Measurements from ENCODE around the gene HTR3C.
"Not testable (repeated sequence)": the region's sequence is repeated elsewhere in the genome, so short reads cannot be mapped to it uniquely, and the experiment has no call there.

HTR3C gene, protein sequence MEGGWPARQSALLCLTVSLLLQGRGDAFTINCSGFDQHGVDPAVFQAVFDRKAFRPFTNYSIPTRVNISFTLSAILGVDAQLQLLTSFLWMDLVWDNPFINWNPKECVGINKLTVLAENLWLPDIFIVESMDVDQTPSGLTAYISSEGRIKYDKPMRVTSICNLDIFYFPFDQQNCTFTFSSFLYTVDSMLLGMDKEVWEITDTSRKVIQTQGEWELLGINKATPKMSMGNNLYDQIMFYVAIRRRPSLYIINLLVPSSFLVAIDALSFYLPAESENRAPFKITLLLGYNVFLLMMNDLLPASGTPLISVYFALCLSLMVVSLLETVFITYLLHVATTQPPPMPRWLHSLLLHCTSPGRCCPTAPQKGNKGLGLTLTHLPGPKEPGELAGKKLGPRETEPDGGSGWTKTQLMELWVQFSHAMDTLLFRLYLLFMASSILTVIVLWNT

GRCh38 chr3:184052767-184053166 lies at the start of gene HTR3C:
HTR3C (plus strand) TSS chr3:184053047; CDS start chr3:184053081, 34 bp downstream.
- H3K9me3 ChIP-seq (ENCODE audit: insufficient read depth, low read depth, low read length), result no peaks in the 10 kb centered on the region
- no peaks in the 10 kb centered on the region for H3K27me3 ChIP-seq (ENCODE audit: insufficient read depth, low read length)
- H3K36me3 ChIP-seq (ENCODE audit: insufficient read depth, low read depth, low read length), result no peaks in the 10 kb centered on the region
- no peaks in the 10 kb centered on the region for H3K4me1 ChIP-seq (ENCODE audit: insufficient read depth, low read length)
- no peak within 1 kb of the TSS for H3K27ac ChIP-seq (ENCODE audit: low read length)
- no peak within 1 kb of the TSS for H3K9ac ChIP-seq (ENCODE audit: low read depth, low read length)
- H3K4me3 ChIP-seq (ENCODE audit: low read length), result no peak within 1 kb of the TSS

GRCh38 chr3:184003187-184003967 lies 49.5 kb upstream of the HTR3C start:
- no peaks in the 10 kb centered on the region for H3K4me1 ChIP-seq (ENCODE audit: insufficient read depth, low read length)
- H3K4me3 ChIP-seq (ENCODE audit: low read length), result no peak overlapping the region
- H3K9me3 ChIP-seq (ENCODE audit: insufficient read depth, low read depth, low read length), result no peaks in the 10 kb centered on the region
- peaks cover 24% of the 10 kb centered on the region for H3K36me3 ChIP-seq (ENCODE audit: insufficient read depth, low read depth, low read length)
- no peak overlapping the region for H3K27ac ChIP-seq (ENCODE audit: low read length)
- no peaks in the 10 kb centered on the region for H3K27me3 ChIP-seq (ENCODE audit: insufficient read depth, low read length)
- H3K9ac ChIP-seq (ENCODE audit: low read depth, low read length), result no peak overlapping the region

- Histone ChIP-seq H3K9me3 (ENCODE audit: insufficient read depth, low read depth, low read length) (no peaks in the 10 kb centered on the region), H3K27me3 (ENCODE audit: insufficient read depth, low read length) (no peaks in the 10 kb centered on the region), H3K4me1 (ENCODE audit: insufficient read depth, low read length) (no peaks in the 10 kb centered on the region), H3K36me3 (ENCODE audit: insufficient read depth, low read depth, low read length) (peaks cover 35% of the 10 kb centered on the region), H3K9ac (ENCODE audit: low read depth, low read length) (no peak overlapping the region), H3K27ac (ENCODE audit: low read length) (no peak overlapping the region), H3K4me3 (ENCODE audit: low read length) (no peak overlapping the region)
These were observed 48.4 kb upstream of the HTR3C start for GRCh38 chr3:184004476-184004875.

GRCh38 chr3:184005941-184006507 lies 46.8 kb upstream of the HTR3C start:
- no peak overlapping the region for H3K9ac ChIP-seq (ENCODE audit: low read depth, low read length)
- no peak overlapping the region for H3K27ac ChIP-seq (ENCODE audit: low read length)
- no peaks in the 10 kb centered on the region for H3K9me3 ChIP-seq (ENCODE audit: insufficient read depth, low read depth, low read length)
- no peaks in the 10 kb centered on the region for H3K4me1 ChIP-seq (ENCODE audit: insufficient read depth, low read length)
- peaks cover 31% of the 10 kb centered on the region for H3K36me3 ChIP-seq (ENCODE audit: insufficient read depth, low read depth, low read length)
- no peaks in the 10 kb centered on the region for H3K27me3 ChIP-seq (ENCODE audit: insufficient read depth, low read length)
- no peak overlapping the region for H3K4me3 ChIP-seq (ENCODE audit: low read length)

DNA sequence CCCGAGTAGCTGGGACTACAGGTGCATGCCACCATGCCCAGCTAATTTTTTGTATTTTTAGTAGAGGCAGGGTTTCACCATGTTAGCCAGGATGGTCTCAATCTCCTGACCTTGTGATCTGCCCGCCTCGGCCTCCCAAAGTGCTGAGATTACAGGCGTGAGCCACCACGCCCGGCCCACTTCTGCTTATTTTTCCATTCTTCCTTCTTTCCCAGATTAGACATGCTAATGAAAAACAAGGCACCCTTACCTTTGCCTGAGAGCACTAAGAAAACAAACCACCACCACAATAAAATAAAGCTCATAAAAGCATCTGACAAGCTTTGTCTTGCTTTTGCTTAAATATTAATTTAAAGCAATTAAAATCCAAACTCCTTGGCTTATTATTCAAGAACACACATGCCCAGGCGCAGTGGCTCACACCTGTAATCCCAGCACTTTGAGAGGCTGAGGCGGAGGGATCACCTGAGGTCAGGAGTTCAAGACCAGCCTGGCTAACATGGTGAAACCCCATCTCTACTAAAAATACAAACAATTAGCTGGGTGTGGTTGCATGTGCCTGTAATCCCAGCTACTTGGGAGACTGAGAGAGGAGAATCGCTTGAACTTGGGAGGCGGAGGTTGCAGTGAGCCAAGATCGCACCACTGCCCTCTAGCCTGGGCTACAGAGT lies 45.6 kb upstream of the HTR3C start:
- H3K9ac ChIP-seq (ENCODE audit: low read depth, low read length); H3K4me3 ChIP-seq (ENCODE audit: low read length); H3K27me3 ChIP-seq (ENCODE audit: insufficient read depth, low read length); H3K9me3 ChIP-seq (ENCODE audit: insufficient read depth, low read depth, low read length); H3K27ac ChIP-seq (ENCODE audit: low read length); H3K4me1 ChIP-seq (ENCODE audit: insufficient read depth, low read length): not testable (repeated sequence)
- peaks cover 43% of the 10 kb centered on the region for H3K36me3 ChIP-seq (ENCODE audit: insufficient read depth, low read depth, low read length)

- Histone ChIP-seq H3K4me1 (ENCODE audit: insufficient read depth, low read length) (no peaks in the 10 kb centered on the region), H3K9me3 (ENCODE audit: insufficient read depth, low read depth, low read length) (no peaks in the 10 kb centered on the region), H3K27me3 (ENCODE audit: insufficient read depth, low read length) (no peaks in the 10 kb centered on the region), H3K9ac (ENCODE audit: low read depth, low read length) (no peak overlapping the region), H3K27ac (ENCODE audit: low read length) (no peak overlapping the region), H3K36me3 (ENCODE audit: insufficient read depth, low read depth, low read length) (peaks cover 51% of the 10 kb centered on the region), H3K4me3 (ENCODE audit: low read length) (no peak overlapping the region)
These were observed 44.7 kb upstream of the HTR3C start for GRCh38 chr3:184008161-184008560.

DNA sequence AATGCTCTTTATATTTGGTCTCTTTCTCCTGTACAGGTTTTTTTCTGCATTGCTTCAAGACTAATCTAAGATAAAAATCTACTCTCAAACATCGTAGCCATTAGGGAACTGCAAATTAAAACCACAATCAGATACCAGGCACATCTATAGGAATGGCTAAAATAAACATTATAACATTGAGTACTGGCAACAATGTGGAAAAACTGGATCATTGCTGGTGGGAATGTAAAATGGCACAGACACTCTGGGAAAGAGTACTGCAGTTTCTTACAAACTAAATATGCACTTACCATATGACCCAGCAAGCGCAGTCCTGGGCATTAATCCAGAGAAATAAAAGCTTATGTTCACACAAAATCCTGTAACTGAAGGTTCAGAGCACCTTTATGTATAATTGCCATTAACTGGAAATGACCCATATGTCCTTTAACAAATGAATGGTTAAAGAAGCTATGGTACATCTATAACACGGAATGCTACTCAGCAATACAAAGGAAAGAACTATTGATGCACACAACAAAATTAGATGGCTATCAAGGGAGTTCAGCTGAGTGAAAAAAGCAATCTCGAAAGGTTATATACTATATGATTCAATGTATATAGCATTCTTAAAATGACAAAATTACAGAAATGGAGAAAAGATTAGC lies 41.5 kb upstream of the HTR3C start:
- H3K4me1 ChIP-seq (ENCODE audit: insufficient read depth, low read length), result peaks cover 10% of the 10 kb centered on the region; the same call in 1 of the 2 replicates
- H3K4me3 ChIP-seq (ENCODE audit: low read length), result no peak overlapping the region
- no peak overlapping the region for H3K9ac ChIP-seq (ENCODE audit: low read depth, low read length)
- H3K9me3 ChIP-seq (ENCODE audit: insufficient read depth, low read depth, low read length), result no peaks in the 10 kb centered on the region
- H3K36me3 ChIP-seq (ENCODE audit: insufficient read depth, low read depth, low read length), result peaks cover 52% of the 10 kb centered on the region
- H3K27ac ChIP-seq (ENCODE audit: low read length), result no peak overlapping the region
- H3K27me3 ChIP-seq (ENCODE audit: insufficient read depth, low read length), result no peaks in the 10 kb centered on the region

DNA sequence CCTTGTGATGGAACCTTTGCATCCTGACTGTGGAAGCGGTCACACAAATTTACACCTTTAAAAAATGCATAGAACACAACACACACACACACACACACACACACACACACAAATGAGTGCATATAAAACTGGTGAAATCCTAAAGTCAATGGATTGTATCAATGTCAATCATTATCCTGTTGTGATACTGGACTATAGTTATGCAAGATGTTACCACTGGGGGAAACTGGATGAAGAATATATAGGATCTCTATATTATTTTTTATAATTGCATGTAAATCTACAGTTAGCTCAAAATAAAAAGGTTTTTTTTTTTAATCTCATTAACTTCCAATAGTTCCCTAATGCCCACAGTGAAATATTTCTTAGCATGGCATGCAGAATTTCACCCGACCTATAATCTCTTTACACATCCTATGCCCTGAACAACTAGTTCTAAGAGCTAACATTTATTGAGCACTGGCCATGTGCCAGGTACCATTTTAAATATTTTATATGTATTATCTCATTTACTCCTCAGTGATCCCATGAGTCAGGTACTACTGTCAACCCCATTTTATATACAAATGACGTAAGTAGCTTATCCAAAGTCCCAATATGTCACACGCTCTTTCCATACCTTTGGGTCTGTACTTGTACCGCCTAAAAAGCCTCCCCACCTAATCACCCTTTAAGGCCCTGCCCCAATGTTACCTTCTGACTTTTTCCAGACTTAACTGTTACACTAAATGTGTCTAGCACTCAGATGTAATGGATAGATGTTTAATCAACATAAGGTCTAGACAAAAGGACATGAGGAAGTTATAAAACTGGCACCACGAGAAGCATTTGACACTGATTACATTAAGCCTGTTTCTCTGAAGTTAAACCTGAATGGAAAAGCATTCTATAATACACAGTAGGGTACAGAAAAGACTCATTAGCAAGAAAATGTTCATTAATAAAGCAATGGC lies 40.6 kb upstream of the HTR3C start:
- Histone ChIP-seq H3K36me3 (ENCODE audit: insufficient read depth, low read depth, low read length) (peaks cover 52% of the 10 kb centered on the region), H3K9me3 (ENCODE audit: insufficient read depth, low read depth, low read length) (no peaks in the 10 kb centered on the region), H3K9ac (ENCODE audit: low read depth, low read length) (no peak overlapping the region), H3K27me3 (ENCODE audit: insufficient read depth, low read length) (no peaks in the 10 kb centered on the region), H3K4me3 (ENCODE audit: low read length) (no peak overlapping the region), H3K27ac (ENCODE audit: low read length) (no peak overlapping the region), H3K4me1 (ENCODE audit: insufficient read depth, low read length) (peaks cover 15% of the 10 kb centered on the region; the same call in 1 of the 2 replicates)

DNA sequence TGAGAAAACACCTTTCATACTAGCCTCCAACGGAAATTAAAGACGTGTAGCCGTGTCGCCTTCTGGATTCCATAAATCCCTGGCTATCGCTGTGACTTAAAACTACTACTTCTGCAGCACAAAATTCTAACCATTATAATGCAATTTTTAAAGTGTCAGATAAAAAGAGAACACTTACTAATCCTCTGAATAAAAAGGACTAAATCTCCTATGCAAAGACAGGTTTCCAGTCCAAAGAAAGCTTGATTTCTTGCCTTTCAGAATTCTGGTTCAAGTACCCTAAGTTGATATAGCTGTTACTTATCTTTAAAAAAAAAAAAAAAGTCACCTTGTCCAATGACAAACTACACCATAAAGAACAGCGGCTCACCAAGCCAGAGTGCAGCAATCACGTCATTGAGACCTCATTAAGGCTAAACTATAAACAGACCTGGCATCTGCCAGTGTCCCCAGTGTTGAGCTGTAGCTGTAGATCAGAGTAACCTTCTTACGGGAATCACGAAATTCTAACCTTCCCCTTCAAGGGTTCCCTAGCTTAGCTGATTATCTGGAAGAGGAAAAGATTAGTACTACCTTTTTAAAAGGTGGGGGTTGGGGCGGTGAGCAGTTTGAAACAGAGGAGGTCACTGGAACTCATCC lies 37.3 kb upstream of the HTR3C start:
- Histone ChIP-seq H3K27me3 (ENCODE audit: insufficient read depth, low read length) (no peaks in the 10 kb centered on the region), H3K27ac (ENCODE audit: low read length) (no peak overlapping the region), H3K4me3 (ENCODE audit: low read length) (no peak overlapping the region; the same call in 1 of the 2 replicates), H3K4me1 (ENCODE audit: insufficient read depth, low read length) (peaks cover 15% of the 10 kb centered on the region; the same call in 1 of the 2 replicates), H3K9me3 (ENCODE audit: insufficient read depth, low read depth, low read length) (no peaks in the 10 kb centered on the region), H3K9ac (ENCODE audit: low read depth, low read length) (peak overlapping the region; percentile 34; the same call in 1 of the 2 replicates), H3K36me3 (ENCODE audit: insufficient read depth, low read depth, low read length) (peaks cover 30% of the 10 kb centered on the region)

GRCh38 chr3:184016169-184016570 lies 36.7 kb upstream of the HTR3C start:
- peak overlapping the region; percentile 98; the same call in 1 of the 2 replicates for H3K4me3 ChIP-seq (ENCODE audit: low read length)
- H3K9ac ChIP-seq (ENCODE audit: low read depth, low read length), result no peak overlapping the region; the same call in 1 of the 2 replicates
- no peak overlapping the region for H3K27ac ChIP-seq (ENCODE audit: low read length)
- peaks cover 15% of the 10 kb centered on the region; the same call in 1 of the 2 replicates for H3K4me1 ChIP-seq (ENCODE audit: insufficient read depth, low read length)
- no peaks in the 10 kb centered on the region for H3K27me3 ChIP-seq (ENCODE audit: insufficient read depth, low read length)
- H3K9me3 ChIP-seq (ENCODE audit: insufficient read depth, low read depth, low read length), result no peaks in the 10 kb centered on the region
- H3K36me3 ChIP-seq (ENCODE audit: insufficient read depth, low read depth, low read length), result peaks cover 27% of the 10 kb centered on the region

Data from iPS-20b (cell line).